CMK (cell line): ENCODE measurements around the gene SLC22A6.
"Not testable (repeated sequence)": the region's sequence is repeated elsewhere in the genome, so short reads cannot be mapped to it uniquely, and the experiment has no call there.

ENCODE experiments used
- DNase-seq: peaks from one replicate; pipeline ENCODE4 v3.0.0-alpha.2; 2010; ENCODE audit warnings: low read depth

The SLC22A6 gene

DNA sequence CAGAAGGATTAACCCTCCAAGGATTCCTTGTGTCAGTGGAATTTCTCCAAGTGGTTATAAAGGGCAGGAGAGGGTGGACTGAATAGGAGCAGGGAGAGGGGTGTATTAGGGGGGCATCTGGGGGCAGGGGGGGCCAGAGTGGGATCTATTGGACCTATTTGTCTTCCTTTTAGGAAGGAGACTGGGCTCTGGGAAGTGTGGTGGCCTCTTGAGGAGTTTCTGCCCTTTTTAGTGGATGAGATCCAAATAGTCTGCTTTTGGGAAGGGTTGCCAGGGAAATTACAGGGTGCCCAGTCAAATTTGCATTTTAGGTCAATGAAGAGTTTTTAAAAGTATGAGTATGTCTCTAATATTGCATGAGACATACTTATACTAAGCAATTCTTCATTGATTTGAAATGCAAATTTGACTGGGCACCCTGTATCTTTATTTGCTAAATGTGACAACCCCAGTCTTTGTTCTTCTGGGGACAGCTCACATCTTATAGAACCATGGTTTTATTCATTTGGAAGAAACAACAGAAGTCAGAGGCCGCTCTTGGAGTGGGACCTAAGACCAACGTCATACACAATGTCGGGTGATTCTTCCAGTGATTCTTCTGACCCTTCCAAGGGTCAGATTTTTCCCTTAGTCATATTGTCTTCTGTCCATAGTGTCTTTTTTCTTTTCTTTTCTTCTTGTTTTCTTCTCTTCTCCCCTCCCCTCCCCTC is 429 bp upstream of the SLC22A6 start:
- DNase-seq = no peak

- no peak for DNase-seq
Measured at GRCh38 chr11:62983536-62984199, 1.1 kb downstream of the SLC22A6 start.

DNA sequence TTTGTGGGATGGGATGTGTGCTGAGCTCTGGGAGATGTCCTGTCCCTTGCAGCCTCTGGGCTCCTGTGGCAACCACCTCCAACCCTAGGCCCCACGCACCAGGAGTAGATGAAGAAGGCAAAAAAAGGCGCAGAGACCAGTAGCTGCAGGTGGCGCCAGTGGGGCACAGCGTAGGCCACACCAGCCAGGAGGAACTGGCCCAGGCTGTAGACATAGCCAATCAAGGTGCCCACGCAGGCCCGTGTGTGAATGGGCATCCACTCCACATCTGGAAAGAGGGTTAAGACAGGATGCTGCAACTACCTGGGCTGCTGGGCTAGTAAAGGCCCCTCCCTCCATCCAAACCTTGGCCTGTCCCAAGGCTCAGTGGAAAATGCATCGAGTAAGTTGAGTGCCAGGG is 3.0 kb downstream of the SLC22A6 start:
- DNase-seq = no peak

- DNase-seq = no peak
Measured at GRCh38 chr11:62980133-62980760, 4.5 kb downstream of the SLC22A6 start.

DNA sequence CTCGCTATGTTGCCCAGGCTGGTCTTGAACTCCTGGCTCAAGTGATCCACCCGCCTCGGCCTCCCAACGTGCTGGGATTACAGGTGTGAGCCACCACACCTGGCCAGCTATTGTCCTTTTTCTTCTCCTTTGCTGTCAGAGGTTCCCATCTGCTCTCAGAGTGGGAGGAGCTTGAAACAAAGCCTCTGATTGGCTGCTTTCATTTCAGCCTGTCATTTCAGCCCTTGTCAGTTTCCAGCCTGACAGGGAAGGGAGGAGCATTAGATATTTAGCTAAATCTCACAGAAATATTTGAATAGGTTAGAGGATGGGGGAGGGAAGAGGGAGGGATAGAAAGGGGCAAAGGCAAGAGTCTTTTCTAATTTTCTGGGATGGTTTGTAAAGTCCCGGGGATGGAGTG is 8.7 kb downstream of the SLC22A6 start:
- no peak for DNase-seq

GRCh38 chr11:62974848-62975522 is 9.8 kb downstream of the SLC22A6 start:
- DNase-seq = no peak

DNA sequence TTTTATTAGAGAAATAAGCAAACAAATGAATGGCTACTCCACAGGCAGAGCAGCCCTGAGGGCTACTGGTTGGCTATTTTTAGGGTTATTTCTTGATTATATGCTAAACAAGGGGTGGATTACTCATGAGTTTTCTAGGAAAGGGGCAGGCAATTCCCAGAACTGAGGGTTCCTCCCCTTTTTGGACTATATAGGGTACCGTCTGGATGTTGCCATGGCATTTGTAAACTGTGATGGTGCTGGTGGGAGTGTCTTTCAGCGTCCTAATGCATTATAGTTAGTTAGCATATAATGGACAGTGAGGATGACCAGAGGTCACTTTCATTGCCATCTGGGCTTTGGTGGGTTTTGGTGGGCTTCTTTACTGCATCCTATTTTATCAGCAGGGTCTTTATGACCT is 19.2 kb downstream of the SLC22A6 start:
- DNase-seq = no peak

- DNase-seq = no peak
Measured at GRCh38 chr11:62962391-62962790, 22.4 kb downstream of the SLC22A6 start.

DNA sequence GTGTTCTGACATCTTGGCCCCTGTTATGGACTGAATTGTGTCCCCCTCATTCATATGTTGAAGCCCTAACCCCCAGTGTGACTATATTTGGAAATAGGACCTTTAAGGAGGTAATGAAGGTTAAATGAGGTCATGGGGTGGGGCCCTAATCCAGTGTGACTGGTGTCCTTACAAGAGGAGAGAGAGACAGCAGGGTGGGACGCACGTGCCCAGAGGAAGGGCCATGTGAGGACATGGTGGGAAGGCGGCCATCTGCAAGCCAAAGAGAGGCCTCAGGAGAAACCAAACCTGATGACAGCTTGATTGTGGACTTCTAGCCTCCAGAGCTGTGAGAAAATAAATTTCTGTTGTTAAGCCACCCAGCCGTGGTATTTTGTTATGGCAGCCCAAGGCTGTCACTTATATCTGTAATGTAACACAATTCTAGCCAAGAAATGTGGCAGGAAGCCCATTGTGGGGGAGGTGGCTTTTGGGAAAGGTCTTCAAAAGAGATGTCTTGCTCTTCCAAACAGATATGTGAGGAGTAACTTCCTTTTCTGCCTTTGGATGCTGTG is 23.7 kb downstream of the SLC22A6 start:
- DNase-seq = no peak

GRCh38 chr11:62959422-62959980 is 25.3 kb downstream of the SLC22A6 start:
- no peak for DNase-seq

- no peak for DNase-seq
Measured at GRCh38 chr11:62958547-62959421, 26.0 kb downstream of the SLC22A6 start.

GRCh38 chr11:62957147-62957546 is 27.6 kb downstream of the SLC22A6 start:
- DNase-seq = no peak

- no peak for DNase-seq
Measured at GRCh38 chr11:62954478-62954877, 30.3 kb downstream of the SLC22A6 start.

GRCh38 chr11:62953811-62954210 is 31.0 kb downstream of the SLC22A6 start:
- DNase-seq = no peak

DNA sequence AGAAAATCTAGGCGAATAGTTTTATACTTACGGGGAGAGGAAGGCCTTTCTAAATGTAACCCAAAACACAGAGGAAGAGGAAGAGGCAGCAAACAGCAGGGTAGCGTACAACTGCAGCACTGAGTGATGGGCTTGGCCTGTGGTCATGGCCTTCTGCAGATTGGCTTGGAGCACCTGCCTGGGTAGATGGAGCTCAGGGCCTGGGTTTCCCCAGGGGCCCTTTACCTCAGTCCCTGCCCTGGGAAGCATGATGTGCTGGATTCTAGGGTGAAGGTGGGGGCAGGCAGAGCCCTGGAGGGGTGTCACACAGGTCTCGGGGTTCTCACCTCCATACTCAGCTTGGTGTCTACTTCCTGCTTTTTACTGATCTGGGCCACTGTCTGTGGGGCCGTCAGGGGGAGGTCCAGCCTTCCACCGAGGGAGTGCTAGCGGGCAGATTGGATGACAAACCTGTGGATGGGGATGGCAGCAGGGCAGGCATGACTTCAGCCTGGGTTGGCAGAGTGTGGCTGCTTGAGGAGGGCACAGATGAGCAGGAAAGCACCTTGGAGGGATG is 35.9 kb downstream of the SLC22A6 start:
- DNase-seq = no peak

DNA sequence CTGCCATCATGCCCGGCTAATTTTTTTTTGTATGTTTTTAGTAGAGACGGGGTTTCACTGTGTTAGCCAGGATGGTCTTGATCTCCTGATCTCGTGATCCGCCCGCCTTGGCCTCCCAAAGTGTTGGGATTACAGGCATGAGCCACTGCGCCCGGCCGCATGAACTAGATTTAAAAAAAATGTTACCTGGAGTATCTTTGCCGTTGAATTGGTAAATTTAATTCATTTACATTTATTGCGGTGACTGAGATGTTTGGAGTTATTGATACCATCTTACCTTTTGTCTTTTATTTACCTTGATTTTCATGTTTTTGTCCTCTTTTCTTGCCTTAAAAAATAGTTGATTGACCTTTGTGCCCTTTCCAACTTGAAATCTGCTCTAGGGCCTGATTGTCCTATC is 39.2 kb downstream of the SLC22A6 start:
- DNase-seq = not testable (repeated sequence)

DNA sequence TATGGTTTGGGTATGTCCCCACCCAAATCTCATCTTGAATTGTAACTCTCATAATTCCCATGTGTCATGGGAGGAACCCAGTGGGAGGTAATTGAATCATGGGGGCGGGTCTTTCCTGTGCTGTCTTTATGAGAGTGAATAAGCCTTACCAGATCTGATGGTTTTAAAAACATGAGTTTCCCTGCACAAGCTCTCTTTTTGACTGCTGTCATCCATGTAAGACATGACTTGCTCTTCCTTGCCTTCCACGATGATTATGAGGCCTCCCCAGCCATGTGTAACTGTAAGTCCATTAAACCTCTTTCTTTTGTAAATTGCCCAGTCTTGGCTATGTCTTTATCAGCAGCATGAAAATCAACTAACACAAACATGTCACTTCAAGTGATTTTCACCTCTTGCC is 47.2 kb downstream of the SLC22A6 start:
- DNase-seq = not testable (repeated sequence)

- no peak for DNase-seq
Measured at GRCh38 chr11:62934496-62934785, 50.3 kb downstream of the SLC22A6 start.

GRCh38 chr11:62933750-62934495 is 50.8 kb downstream of the SLC22A6 start:
- DNase-seq = no peak

DNA sequence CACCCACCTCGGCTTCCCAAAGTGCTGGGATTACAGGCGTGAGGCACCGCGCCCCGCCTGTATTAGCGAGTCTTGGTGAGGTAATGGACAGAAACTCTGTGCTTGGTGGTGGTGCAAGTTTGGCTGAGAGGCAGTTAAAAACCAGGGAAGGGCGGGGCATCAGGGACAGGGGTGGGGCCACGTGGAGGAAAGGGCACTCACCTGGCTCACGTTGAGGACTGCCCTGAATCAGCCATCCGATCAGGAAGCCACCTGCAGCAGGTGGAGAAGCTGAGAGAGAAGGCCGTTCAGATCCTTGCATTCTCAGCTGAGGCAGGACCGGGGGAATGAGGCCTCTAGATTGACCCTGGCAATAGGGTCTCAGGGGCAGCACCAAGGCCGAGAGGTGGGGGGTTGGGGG is 51.5 kb downstream of the SLC22A6 start:
- DNase-seq = no peak
